ENCODE results near the gene U2SURP.

U2SURP gene

DNA sequence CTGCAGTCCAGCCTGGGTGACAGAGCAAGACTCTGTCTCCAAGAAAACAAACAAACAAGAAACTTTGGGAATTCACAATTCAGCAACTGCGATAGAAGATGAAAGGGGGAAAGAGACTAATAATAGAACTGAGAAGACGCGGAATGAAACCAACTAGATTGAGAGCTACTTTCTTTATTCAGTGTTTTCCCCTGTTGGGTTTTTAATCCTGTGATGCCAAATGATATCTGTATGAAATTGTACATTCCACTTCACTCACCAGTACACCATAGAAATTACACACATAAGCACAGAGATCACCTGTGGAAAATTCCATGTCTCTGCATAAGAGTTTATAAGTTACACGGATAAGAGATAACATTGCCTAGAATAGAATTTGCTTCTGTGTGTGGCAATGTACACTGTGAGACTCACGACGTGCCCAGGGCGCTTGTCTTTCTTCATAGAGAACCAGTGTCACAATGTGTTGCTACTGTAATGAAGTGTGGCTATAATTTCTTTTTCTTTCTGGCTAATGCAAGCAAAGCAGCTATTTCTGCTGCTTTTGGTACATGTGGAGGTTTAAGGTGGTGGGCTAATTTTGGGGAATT lies 100.5 kb downstream of the U2SURP start:
- DNase-seq (ENCODE audit: low read depth): no peak

DNA sequence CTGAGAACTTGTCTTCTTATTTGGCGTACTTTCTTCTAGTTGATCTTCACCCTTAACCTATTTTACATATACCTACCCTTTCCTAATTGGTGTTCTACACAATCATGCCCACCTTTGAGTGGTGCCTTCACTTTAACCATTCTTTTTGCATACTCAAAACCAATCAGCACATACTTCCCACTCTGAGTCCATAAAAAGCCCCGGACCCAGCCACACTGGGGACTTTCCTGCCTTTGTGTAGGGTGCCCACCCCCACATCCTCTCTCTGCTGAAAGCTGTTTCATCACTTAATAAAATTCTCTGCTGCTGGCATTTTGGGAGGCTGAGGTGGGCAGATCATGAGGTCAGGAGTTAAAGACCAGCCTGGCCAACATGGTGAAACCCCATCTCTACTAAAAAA lies 102.3 kb downstream of the U2SURP start:
- no peak for DNase-seq (ENCODE audit: low read depth)

DNA sequence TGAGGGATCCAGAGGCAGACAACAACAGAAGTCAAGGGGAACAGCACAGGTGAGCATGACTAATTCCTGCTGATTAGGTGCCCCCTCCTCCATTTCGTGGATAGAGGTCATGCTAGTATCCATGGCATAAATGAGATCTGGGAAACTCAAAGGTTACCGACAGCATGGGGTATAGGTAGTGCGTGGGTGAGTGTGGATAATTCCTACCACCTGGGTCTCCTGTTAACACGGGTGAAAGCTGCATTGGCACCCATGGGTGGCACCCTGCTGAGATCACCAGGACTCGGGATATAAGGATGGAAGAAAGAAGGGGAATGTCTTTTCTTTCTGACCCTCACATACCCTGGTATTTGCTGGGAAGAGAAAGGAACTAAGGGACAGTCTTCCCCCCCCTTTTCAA lies 103.8 kb downstream of the U2SURP start:
- DNase-seq (ENCODE audit: low read depth): no peak

DNA sequence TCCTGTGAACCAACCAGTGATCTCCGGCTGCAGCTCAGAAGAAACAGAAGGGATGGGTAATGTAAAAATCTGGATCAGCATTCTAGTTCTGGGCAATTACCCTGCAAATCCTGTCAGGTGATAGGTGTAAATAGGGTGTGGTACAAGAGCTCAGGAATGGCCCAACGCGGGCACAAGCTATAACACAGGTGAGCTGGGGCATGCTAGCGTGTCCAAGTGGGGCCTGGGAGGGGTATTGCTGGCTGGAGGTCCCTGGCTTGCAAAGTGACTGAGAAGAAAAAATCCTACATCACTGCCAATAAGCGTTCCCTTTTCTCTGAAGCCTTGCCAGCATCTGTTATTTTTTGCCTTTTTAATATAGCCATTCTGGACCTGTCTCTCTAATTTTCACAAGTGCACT lies 108.5 kb downstream of the U2SURP start:
- no peak for DNase-seq (ENCODE audit: low read depth)
